DND-41 (cell line): ENCODE data around the gene AURKB.

ENCODE experiments used
- CTCF ChIP-seq: IDR thresholded peaks from 2 replicates; pipeline ENCODE4 v1.5.1; 2012; ENCODE audit warnings: borderline replicate concordance, low read length, moderate library complexity, mild to moderate bottlenecking; ENCODE audit not compliant: poor library complexity, severe bottlenecking; ENCODE audit errors: extremely low read depth
- EZH2 ChIP-seq: IDR thresholded peaks from 3 replicates; pipeline ENCODE4 v1.6.1; 2012; ENCODE audit warnings: borderline replicate concordance, low read depth, mild to moderate bottlenecking, moderate library complexity, low read length, inconsistent platforms; ENCODE audit not compliant: severe bottlenecking

DNA sequence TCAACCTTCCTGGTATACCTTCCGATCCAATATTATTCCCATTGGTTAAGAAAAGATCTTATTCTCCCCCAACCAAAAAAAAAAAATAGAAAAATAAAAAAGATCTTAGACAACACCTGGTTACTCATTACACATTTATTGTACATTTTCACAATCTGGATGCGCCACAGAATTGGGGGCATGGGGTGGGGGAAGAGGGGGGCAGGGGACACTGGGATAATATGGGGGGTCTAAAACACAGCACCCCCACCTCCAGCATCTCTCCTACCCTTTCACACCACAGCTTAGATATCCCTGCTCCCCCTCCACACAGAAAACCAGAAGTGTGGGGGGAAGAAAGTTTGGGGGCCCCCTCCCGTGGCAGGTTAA lies 51.4 kb downstream of the AURKB start:
- TF ChIP-seq CTCF (no peak), EZH2 (no peak)
